Adrenal gland (tissue), 12 donors: ENCODE measurements around the gene NUDT12. TPM values are rescaled to one million over a fixed set of nuclear protein-coding genes. Genes with fewer than 3 reads are reported as not detected.

Experiments used
- DNase-seq, 7 donors: peaks; one replicate each; pipeline ENCODE4 v3.0.0-alpha.2; 2019 to 2020
- H3K27ac ChIP-seq, 5 donors: fragments of 200-600 bp; sonication (generic) in 4 of 5; 1 replicate in 3 of 5; 2 replicates in 2 of 5; pipeline versions ENCODE4 v1.5.1 to v1.8.0; 2016 to 2020; ENCODE audit warnings: mild to moderate bottlenecking in 1 of 5
- H3K27me3 ChIP-seq: fragments of 200-600 bp; 2 replicates; pipeline ENCODE4 v1.8.0; 2021
- H3K36me3 ChIP-seq, 2 donors: fragments of 200-600 bp; replicated peaks in 1 of 2; 1 replicate in 1 of 2; 2 replicates in 1 of 2; pipeline versions ENCODE4 v1.5.1 to v1.8.0; 2018 to 2022
- H3K4me1 ChIP-seq, 2 donors: fragments of 200-600 bp; replicated peaks in 1 of 2; 1 replicate in 1 of 2; 2 replicates in 1 of 2; pipeline versions ENCODE4 v1.5.1 to v1.8.0; 2018 to 2021
- H3K4me3 ChIP-seq, 4 donors: fragments of 200-600 bp; sonication (generic) in 3 of 4; one replicate each; pipeline ENCODE4 v1.5.1; 2016 to 2018
- H3K9me3 ChIP-seq, 3 donors: fragments of 200-600 bp; sonication (generic) in 1 of 3; replicated peaks in 1 of 3; 1 replicate in 2 of 3; 2 replicates in 1 of 3; pipeline versions ENCODE4 v1.5.1 to v1.8.0; 2016 to 2021
- POLR2A ChIP-seq, 2 donors: fragments of 450-650 bp; IDR thresholded peaks; one replicate each; pipeline ENCODE4 v1.6.1; 2017; ENCODE audit warnings: antibody characterized with exemption in 2 of 2, mild to moderate bottlenecking in 2 of 2, moderate library complexity in 1 of 2
- WGBS, 4 donors: extraction: QIAGEN DNeasy Blood & Tissue Kit in 2 of 4; methylation state at CpG; one replicate each; pipeline versions ENCODE4 v1.1.5 to v1.1.7; 2013 to 2017; 5-methylcytosine and 5-hydroxymethylcytosine counted together
- intact Hi-C, 2 donors: fragments of 100-400 bp; cut with DNase I; formaldehyde crosslinking; loops; one replicate each; pipeline versions ENCODE4 v1.14.1 to v1.15.0; 2022 to 2023
- polyA plus RNA-seq, 3 donors: library from polyadenylated mRNA; stranded (reverse); fragments of 200-250 nt in 2 of 3; fragments of 350-450 nt in 1 of 3; fragmentation: Illumina TruSeq in 1 of 3; extraction: RNeasy Lipid Tissue Mini Kit (QIAGEN cat#74804) in 1 of 3; gene quantifications; one replicate each; pipeline ENCODE4 v1.2.3, GENCODE V29; 2013 to 2014
- total RNA-seq, 9 donors: library from RNA; depleted of rRNA in 4 of 9; stranded (reverse); fragments of >200 nt in 4 of 9; fragments of 120-200 nt in 1 of 9; fragmentation: NEBNext Ultra II Directional in 1 of 9; extraction: Animal tissue kit (Norgen Biotek cat#: 25700) in 1 of 9; gene quantifications; one replicate each; pipeline versions ENCODE4 v1.1.0 to v1.2.4, GENCODE V29; 2013 to 2023
- TF ChIP-seq, protein P1 (sequence below), 6 experiments: fragments of 450-650 bp in 4 of 6; fragments of 200-600 bp in 2 of 6; sonication (generic) in 1 of 6; IDR thresholded peaks; 1 replicate in 5 of 6; 2 replicates in 1 of 6; pipeline versions ENCODE4 v1.5.1 to v1.8.0; 2016 to 2021; ENCODE audit warnings: antibody characterized with exemption in 6 of 6, mild to moderate bottlenecking in 2 of 6, moderate library complexity in 1 of 6
- donor health status: healthy with polysubstance abuse.
- donor health status: Bipolar disorder and iron deficiency.
- donor health status: DM: yes; HTN: yes; CAD: no.
- donor health status: DM: no; HTN: no; CAD: no.
- donor health status: DM: no; HTN: no; CAD: no.
- donor health status: DM: yes; HTN: yes; CAD: no.

The NUDT12 gene
- total and polyA plus RNA-seq, 12 donors: 12.1 to 47.5 (median 24.9) TPM

DNA sequence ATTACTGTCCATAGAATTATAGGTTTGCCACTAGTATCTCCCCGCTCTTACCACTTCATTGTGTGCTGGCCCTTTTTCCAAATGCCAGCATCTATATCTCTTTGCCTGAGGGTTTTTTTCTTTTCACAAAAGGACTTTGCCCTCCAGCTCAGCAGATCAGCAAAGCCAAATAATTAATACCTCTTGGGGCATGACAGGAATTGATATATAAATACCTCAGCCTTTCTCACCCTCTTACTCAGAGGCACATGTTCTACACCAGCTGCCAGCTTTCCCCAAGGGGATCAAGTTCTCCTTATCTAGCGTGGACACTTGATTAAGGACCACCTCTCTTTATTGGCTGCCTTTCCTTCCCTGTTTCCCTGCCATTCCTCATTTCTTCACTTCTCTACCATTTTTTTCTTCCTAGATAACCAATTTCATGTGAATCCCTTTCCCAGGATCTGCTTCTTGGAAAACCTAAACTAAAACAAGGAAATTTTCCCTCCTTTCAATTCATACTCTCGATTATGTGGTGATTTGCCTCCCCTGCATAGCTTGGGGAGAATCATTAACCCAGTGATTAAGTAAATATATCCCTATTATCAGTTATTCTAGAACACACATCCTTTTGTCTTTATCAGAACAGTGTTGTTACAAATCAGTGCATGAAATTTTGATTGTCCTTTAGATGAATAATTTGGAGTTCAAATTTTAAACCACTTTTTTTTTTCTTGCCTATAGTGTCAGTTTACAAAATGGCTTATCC is 6.9 kb upstream of the NUDT12 start:
- no peaks in the 10 kb centered on the region for H3K36me3 ChIP-seq
- no peak for DNase-seq
- H3K27me3 ChIP-seq: no peaks in the 10 kb centered on the region
- H3K4me3 ChIP-seq: no peak overlapping the region
- no peak overlapping the region for H3K27ac ChIP-seq
- no peaks in the 10 kb centered on the region for H3K9me3 ChIP-seq
- intact Hi-C loops: no loop called here
- TF ChIP-seq POLR2A (IDR thresholded peaks at IDR 0.05): no peak
- TF ChIP-seq, protein P1, sequence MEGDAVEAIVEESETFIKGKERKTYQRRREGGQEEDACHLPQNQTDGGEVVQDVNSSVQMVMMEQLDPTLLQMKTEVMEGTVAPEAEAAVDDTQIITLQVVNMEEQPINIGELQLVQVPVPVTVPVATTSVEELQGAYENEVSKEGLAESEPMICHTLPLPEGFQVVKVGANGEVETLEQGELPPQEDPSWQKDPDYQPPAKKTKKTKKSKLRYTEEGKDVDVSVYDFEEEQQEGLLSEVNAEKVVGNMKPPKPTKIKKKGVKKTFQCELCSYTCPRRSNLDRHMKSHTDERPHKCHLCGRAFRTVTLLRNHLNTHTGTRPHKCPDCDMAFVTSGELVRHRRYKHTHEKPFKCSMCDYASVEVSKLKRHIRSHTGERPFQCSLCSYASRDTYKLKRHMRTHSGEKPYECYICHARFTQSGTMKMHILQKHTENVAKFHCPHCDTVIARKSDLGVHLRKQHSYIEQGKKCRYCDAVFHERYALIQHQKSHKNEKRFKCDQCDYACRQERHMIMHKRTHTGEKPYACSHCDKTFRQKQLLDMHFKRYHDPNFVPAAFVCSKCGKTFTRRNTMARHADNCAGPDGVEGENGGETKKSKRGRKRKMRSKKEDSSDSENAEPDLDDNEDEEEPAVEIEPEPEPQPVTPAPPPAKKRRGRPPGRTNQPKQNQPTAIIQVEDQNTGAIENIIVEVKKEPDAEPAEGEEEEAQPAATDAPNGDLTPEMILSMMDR (IDR thresholded peaks at IDR 0.05): no peak
- 61 to 74% (median 69%) methylated on average over 3 of the region's 3 CpGs for WGBS, 4 donors
- no peaks in the 10 kb centered on the region for H3K4me1 ChIP-seq

DNA sequence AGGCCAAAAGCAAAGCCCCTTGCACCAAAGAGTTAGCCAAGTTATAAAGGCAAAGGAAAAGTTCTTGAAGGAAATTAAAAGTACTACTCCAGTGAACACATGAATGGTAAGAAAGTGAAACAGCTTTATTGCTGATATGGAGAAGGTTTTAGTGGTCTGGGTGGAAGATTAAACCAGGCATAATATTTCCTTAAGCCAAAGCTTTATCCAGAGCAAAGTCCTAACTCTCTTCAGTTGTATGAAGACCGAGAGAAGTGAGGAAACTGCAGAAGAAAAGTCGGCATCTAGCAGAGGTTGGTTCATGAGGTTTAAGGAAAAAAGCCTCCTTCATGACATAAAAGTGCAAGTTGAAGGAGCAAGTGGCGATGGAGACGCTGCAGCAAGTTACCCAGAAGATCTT is 3.1 kb upstream of the NUDT12 start:
- H3K27ac ChIP-seq: no peak overlapping the region
- intact Hi-C loops: no loop called here
- H3K4me1 ChIP-seq: peaks cover 0 to 18% of the 10 kb centered on the region in 2 donors
- no peak for DNase-seq
- 90 to 95% (median 93%) methylated on average over 4 of the region's 4 CpGs for WGBS, 4 donors
- H3K9me3 ChIP-seq: no peaks in the 10 kb centered on the region
- H3K36me3 ChIP-seq: no peaks in the 10 kb centered on the region
- H3K4me3 ChIP-seq: no peak overlapping the region
- no peaks in the 10 kb centered on the region for H3K27me3 ChIP-seq
- no peak for TF ChIP-seq POLR2A (IDR thresholded peaks at IDR 0.05)
- TF ChIP-seq, protein P1 (IDR thresholded peaks at IDR 0.05): no peak

DNA sequence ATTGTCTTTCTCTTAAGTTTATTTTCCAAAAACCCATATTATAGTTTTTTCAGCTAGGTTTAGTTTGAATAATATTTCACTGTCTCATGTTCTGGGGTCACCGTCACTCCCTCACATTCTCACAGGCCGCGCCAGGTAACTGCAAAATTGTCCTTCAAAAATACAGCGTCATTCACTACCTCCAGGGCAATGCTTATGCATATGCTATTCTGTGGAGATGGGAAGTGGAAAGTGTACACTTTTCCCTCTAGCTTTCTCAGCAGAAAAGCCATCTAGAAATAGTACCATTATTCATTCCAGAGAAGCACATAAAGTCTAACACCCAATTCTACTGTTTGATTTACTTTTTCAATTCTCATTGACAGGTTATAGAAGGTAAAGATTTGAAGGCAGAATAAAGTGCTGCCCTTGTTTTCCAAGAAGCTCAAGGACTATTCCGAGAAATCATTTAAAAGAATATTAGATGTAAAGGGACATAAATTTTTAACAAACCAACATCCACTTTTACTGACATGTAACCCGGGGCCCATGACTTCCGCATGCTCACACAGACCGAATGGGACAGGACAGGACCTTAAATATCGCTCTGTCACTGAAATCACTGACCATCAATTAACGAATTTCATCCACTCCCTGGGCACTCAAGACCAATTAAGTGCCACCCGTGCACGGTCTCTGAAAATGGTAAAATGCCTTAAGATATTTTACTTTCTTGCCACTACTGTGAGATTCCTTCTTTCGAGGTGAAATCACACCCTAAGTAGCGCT is 720 bp downstream of the NUDT12 start:
- DNase-seq: peak in 3 of 7 donors; percentile 14 to 52 (median 17)
- intact Hi-C loops: no loop called here
- WGBS, 4 donors: 15 to 23% (median 16%) methylated on average over 13 to 14 of the region's 14 CpGs

DNA sequence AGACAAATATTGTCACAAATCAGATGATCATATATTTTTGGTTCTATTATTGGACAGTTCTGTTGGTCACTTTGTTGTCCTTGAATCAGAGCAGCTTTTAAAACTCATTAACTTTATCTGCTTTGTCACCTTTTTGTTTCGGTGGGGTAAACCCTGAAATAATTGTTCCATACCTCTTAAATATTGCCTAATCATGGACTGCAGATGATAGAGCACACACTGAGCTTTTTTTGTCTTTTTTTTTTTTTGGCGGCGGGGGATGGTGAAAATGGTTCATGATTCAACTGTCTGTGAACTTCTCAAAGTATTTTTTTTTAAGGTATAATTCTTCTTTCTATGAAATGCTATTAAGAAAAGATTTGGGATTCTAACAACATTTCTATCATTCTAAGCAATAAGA is 1.8 kb downstream of the NUDT12 start:
- H3K27me3 ChIP-seq: no peaks in the 10 kb centered on the region
- WGBS, 4 donors: 80 to 89% (median 85%) methylated on average over 3 of the region's 3 CpGs
- no peak overlapping the region for H3K4me3 ChIP-seq
- DNase-seq: no peak
- H3K27ac ChIP-seq: no peak overlapping the region
- H3K4me1 ChIP-seq: peaks cover 0 to 20% of the 10 kb centered on the region in 2 donors
- no peaks in the 10 kb centered on the region for H3K36me3 ChIP-seq
- intact Hi-C loops: no loop called here
- TF ChIP-seq, protein P1 (IDR thresholded peaks at IDR 0.05): no peak
- TF ChIP-seq POLR2A (IDR thresholded peaks at IDR 0.05): no peak
- H3K9me3 ChIP-seq: no peaks in the 10 kb centered on the region

More for the DNA sequence above, 720 bp downstream of the NUDT12 start:
- no peaks in the 10 kb centered on the region for H3K9me3 ChIP-seq
- H3K4me3 ChIP-seq: peak overlapping the region in 3 of 4 donors; percentile 68 to 92 (median 87)
- TF ChIP-seq, protein P1 (IDR thresholded peaks at IDR 0.05): no peak
- no peak for TF ChIP-seq POLR2A (IDR thresholded peaks at IDR 0.05)
- peak overlapping the region; percentile 65 to 92 (median 78) for H3K27ac ChIP-seq
- H3K4me1 ChIP-seq: peaks cover 0 to 20% of the 10 kb centered on the region in 2 donors
- no peaks in the 10 kb centered on the region for H3K27me3 ChIP-seq
- H3K36me3 ChIP-seq: no peaks in the 10 kb centered on the region
